GM19397 (cell line): ENCODE data around the gene PLEKHM2.
A peak's percentile ranks its signal among the peaks of the same experiment; 100 is the strongest.
"Not testable (repeated sequence)": the region's sequence is repeated elsewhere in the genome, so short reads cannot be mapped to it uniquely, and the experiment has no call there.

Experiments used
- ATAC-seq: cut with Tn5 transposase; IDR thresholded peaks from one replicate; pipeline ENCODE4 v1.9.1; 2021; ENCODE audit warnings: mild to moderate bottlenecking, moderate library complexity; ENCODE audit not compliant: unreplicated experiment

The PLEKHM2 gene

GRCh38 chr1:15684042-15684461, at the start of gene PLEKHM2:
PLEKHM2 (plus strand) TSS chr1:15684320; CDS start chr1:15684559, 239 bp downstream.
- peak; percentile 66 for ATAC-seq

GRCh38 chr1:15636436-15636835, 47.7 kb upstream of the PLEKHM2 start:
- ATAC-seq, result no peak

- ATAC-seq, result no peak
These were observed 46.3 kb upstream of the PLEKHM2 start for GRCh38 chr1:15637826-15638225.

- no peak for ATAC-seq
These were observed 44.9 kb upstream of the PLEKHM2 start for GRCh38 chr1:15639262-15639661.

GRCh38 chr1:15639931-15640330, 44.2 kb upstream of the PLEKHM2 start:
- ATAC-seq, result no peak

- ATAC-seq, result no peak
These were observed 43.5 kb upstream of the PLEKHM2 start for GRCh38 chr1:15640667-15641066.

GRCh38 chr1:15649937-15650336, 34.2 kb upstream of the PLEKHM2 start:
- no peak for ATAC-seq

- ATAC-seq, result no peak
These were observed 33.7 kb upstream of the PLEKHM2 start for GRCh38 chr1:15650433-15650832.

- not testable (repeated sequence) for ATAC-seq
These were observed 32.0 kb upstream of the PLEKHM2 start for GRCh38 chr1:15652130-15652529.

GRCh38 chr1:15654091-15654690, 29.9 kb upstream of the PLEKHM2 start:
- ATAC-seq, result no peak

- ATAC-seq, result no peak
These were observed 27.7 kb upstream of the PLEKHM2 start for GRCh38 chr1:15656464-15656863.

- ATAC-seq, result no peak
These were observed 27.1 kb upstream of the PLEKHM2 start for GRCh38 chr1:15657021-15657420.

- no peak for ATAC-seq
These were observed 24.0 kb upstream of the PLEKHM2 start for GRCh38 chr1:15660151-15660550.

- ATAC-seq, result no peak
These were observed 21.6 kb upstream of the PLEKHM2 start for GRCh38 chr1:15662477-15662876.

- no peak for ATAC-seq
These were observed 20.2 kb upstream of the PLEKHM2 start for GRCh38 chr1:15663925-15664324.

GRCh38 chr1:15667362-15667761, 16.8 kb upstream of the PLEKHM2 start:
- ATAC-seq, result no peak

- ATAC-seq, result no peak
These were observed 15.9 kb upstream of the PLEKHM2 start for GRCh38 chr1:15668089-15668754.

- no peak for ATAC-seq
These were observed 15.0 kb upstream of the PLEKHM2 start for GRCh38 chr1:15669074-15669473.

GRCh38 chr1:15669864-15670263, 14.3 kb upstream of the PLEKHM2 start:
- no peak for ATAC-seq

- ATAC-seq, result no peak
These were observed 12.7 kb upstream of the PLEKHM2 start for GRCh38 chr1:15671430-15671829.

GRCh38 chr1:15674386-15675159, 9.5 kb upstream of the PLEKHM2 start:
- ATAC-seq, result no peak

GRCh38 chr1:15676010-15676409, 8.1 kb upstream of the PLEKHM2 start:
- ATAC-seq, result no peak
